Upper lobe of right lung (tissue), 1 donor: Measurements from ENCODE around the gene PRKCQ. TPM values are rescaled to one million over a fixed set of nuclear protein-coding genes. Genes with fewer than 3 reads are reported as not detected.
"Not testable (repeated sequence)": the region's sequence is repeated elsewhere in the genome, so short reads cannot be mapped to it uniquely, and the experiment has no call there.

Source experiments
- ATAC-seq: fragments of 200-7000 bp; cut with Tn5 transposase; one replicate; pipeline ENCODE4 v1.9.1; 2020; ENCODE audit warnings: mild to moderate bottlenecking, moderate library complexity
- DNase-seq: peaks from one replicate; pipeline ENCODE4 v3.0.0-alpha.2; 2020
- H3K27ac ChIP-seq: fragments of 200-600 bp; one replicate; pipeline ENCODE4 v1.8.0; 2022
- H3K27me3 ChIP-seq: fragments of 200-600 bp; one replicate; pipeline ENCODE4 v1.8.0; 2022; ENCODE audit warnings: mild to moderate bottlenecking
- H3K36me3 ChIP-seq: fragments of 200-600 bp; one replicate; pipeline ENCODE4 v1.8.0; 2022
- H3K4me1 ChIP-seq: fragments of 200-600 bp; one replicate; pipeline ENCODE4 v1.8.0; 2022
- H3K4me3 ChIP-seq: fragments of 200-600 bp; one replicate; pipeline ENCODE4 v1.8.0; 2022; ENCODE audit warnings: mild to moderate bottlenecking
- H3K9me3 ChIP-seq: fragments of 200-600 bp; one replicate; pipeline ENCODE4 v1.8.0; 2022
- CTCF ChIP-seq: fragments of 200-600 bp; IDR thresholded peaks from one replicate; pipeline ENCODE4 v1.8.0; 2022; ENCODE audit warnings: antibody characterized with exemption
- intact Hi-C: fragments of 100-400 bp; cut with DNase I; formaldehyde crosslinking; loops from one replicate; pipeline ENCODE4 v1.11.0; 2022
- total RNA-seq: library from RNA; stranded (reverse); fragmentation: NEBNext Ultra II Directional; extraction: Animal tissue kit (Norgen Biotek cat#: 25700); gene quantifications from one replicate; pipeline ENCODE4 v1.2.1, GENCODE V29; 2021
- donor health status: DM: no; HTN: yes; CAD: no; lungs with severe emphysema.

PRKCQ gene
- total RNA-seq, 1 donor from 2014 or later = 9.8 TPM

- peak overlapping the region; percentile 4 for H3K4me3 ChIP-seq
- H3K4me1 ChIP-seq = peaks cover 24% of the 10 kb centered on the region
- peak overlapping the region; percentile 66 for H3K27ac ChIP-seq
- intact Hi-C loops = no loop called here
- peak; percentile 74 for ATAC-seq
- H3K27me3 ChIP-seq = no peaks in the 10 kb centered on the region
- no peak for DNase-seq
- H3K36me3 ChIP-seq = no peaks in the 10 kb centered on the region
- H3K9me3 ChIP-seq = no peaks in the 10 kb centered on the region
- no peak for TF ChIP-seq CTCF
Observed at GRCh38 chr10:6382081-6382480, 198.0 kb downstream of the PRKCQ start.

- H3K4me1 ChIP-seq = peaks cover 24% of the 10 kb centered on the region
- H3K27ac ChIP-seq, H3K4me3 ChIP-seq, intact Hi-C loops, ATAC-seq, H3K27me3 ChIP-seq, H3K36me3 ChIP-seq, DNase-seq, H3K9me3 ChIP-seq: not testable (repeated sequence)
Observed at GRCh38 chr10:6380478-6380877, 199.6 kb downstream of the PRKCQ start.

- no peak for TF ChIP-seq CTCF
- Histone ChIP-seq H3K4me3 (no peak overlapping the region), H3K9me3 (no peaks in the 10 kb centered on the region), H3K4me1 (peaks cover 24% of the 10 kb centered on the region), H3K36me3 (no peaks in the 10 kb centered on the region), H3K27ac (no peak overlapping the region), H3K27me3 (no peaks in the 10 kb centered on the region)
- intact Hi-C loops = no loop called here
- ATAC-seq (no peak), DNase-seq (no peak)
Observed at GRCh38 chr10:6379015-6379776, 200.9 kb downstream of the PRKCQ start.
